Hippocampal formation (tissue), 2 donors: Measurements from ENCODE around the gene DDX27.

ENCODE experiments used
- DNase-seq, 2 donors: peaks; one replicate each; lab custom pipeline; 2025; lab: John Stamatoyannopoulos, UW

DDX27 gene

GRCh38 chr20:49288784-49289696 lies 69.8 kb downstream of the DDX27 start:
- no peak for DNase-seq

- DNase-seq = no peak
Observed at GRCh38 chr20:49290608-49291191, 71.5 kb downstream of the DDX27 start.

- no peak for DNase-seq
Observed at GRCh38 chr20:49291200-49291599, 72.0 kb downstream of the DDX27 start.

- DNase-seq = no peak
Observed at GRCh38 chr20:49292010-49292409, 72.8 kb downstream of the DDX27 start.

- DNase-seq = no peak
Observed at GRCh38 chr20:49293122-49293521, 73.9 kb downstream of the DDX27 start.
